Measurements from ENCODE around the gene ARHGEF4. TPM values are rescaled to one million over a fixed set of nuclear protein-coding genes. Genes with fewer than 3 reads are reported as not detected.

Gene ARHGEF4
- polyA plus RNA-seq, 3 donors = 6.2 to 7.5 (median 6.5) TPM

DNA sequence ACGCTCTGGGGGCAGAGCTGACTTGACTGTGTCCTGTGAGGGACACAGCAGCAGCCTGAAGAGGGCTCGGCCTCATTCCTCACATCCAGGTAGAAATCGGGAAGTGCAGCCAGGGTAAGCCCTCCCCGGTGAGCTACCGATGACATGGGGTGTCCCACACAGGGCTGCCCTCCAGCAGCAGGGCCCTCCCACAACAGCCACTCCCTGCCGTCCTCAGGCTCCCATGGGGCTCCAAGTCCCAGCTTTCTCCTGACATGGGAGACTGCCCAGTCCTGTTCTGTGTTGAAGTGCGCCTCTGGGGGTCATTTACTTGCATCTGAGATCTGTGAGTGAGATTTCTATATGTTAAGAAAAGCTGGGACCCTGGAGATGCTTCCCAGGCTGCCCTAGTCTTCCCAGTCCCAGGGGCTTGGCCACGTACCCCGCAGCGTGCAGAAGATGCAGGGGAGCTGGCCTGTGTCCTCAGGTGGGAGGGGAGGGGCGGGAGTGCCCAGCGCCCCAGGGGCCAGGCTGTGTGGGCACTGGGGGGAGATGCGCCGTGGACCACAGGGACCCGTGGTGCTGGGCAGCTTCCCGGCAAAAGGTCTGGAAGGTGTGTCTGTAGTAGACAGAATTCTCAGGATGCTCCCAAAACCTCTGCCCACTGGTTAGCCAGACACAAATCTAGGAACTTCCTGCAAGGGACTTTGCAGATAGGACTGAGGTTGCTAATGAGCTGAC is 168.7 kb downstream of the ARHGEF4 start:
- no peak for DNase-seq (ENCODE audit: low read depth in 3 of 3, low spot score in 2 of 3)

DNA sequence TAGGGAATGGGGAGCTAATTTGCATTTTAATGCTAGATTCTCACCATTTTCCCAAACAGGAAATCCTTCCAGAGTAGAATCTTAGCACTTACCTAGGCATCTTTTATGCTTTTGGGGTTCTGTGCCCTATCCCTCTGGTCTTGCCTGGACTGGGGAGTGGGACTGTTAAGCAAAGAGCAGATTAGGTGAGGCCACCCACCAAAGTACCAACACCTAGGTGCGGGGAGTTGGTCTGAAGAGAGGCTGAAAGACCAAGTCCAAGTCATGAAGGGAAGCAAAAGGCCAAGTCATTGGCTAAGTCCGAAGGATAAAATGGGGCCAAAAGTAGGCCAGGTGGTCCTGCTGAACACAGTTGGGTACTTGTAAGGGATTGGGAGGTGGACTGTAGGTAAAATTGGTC is 169.8 kb downstream of the ARHGEF4 start:
- DNase-seq (ENCODE audit: low read depth in 3 of 3, low spot score in 2 of 3) = no peak

- no peak for DNase-seq (ENCODE audit: low read depth in 3 of 3, low spot score in 2 of 3)
Measured at GRCh38 chr2:131008967-131009366, 172.3 kb downstream of the ARHGEF4 start.

GRCh38 chr2:131009713-131010475 is 173.2 kb downstream of the ARHGEF4 start:
- no peak for DNase-seq (ENCODE audit: low read depth in 3 of 3, low spot score in 2 of 3)

DNA sequence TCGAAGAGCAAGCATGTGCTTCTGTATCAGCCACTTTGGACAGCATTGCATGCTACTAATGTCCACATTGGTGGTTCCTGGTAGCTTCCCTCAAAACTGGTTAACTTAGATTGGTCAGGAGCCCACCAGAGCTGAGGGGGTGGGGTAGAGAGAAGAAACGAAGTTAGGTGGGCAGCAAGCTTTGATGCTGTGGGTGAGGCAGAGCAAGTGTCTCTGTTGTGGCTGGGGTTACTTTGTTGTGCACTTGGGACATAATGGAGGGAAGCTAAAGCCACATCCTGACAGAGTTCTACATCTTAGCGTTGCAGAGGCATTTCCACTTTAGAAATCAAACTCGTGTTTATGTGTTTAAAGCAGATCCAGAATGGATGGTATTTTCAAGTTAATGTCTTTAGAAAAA is 173.9 kb downstream of the ARHGEF4 start:
- DNase-seq (ENCODE audit: low read depth in 3 of 3, low spot score in 2 of 3) = no peak

DNA sequence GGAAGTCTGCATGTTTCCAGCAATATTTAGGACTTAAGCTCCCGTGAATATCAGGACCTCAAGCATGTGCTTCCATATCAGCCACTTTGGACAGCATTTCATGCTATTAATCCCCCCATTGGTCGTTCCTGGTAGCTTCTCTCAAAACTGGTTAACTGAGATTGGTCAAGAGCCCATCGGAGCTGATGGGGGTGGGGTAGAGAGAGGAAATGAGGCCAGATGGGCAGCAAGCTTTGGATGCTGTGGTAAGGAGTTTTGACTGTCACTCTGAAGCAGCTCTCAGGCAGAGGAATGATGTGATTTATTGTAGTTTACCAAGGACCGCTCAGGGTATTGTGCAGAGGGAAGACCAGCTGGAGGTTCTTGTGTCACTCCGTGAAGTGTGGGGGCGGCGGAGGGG is 174.8 kb downstream of the ARHGEF4 start:
- DNase-seq (ENCODE audit: low read depth in 3 of 3, low spot score in 2 of 3) = no peak

DNA sequence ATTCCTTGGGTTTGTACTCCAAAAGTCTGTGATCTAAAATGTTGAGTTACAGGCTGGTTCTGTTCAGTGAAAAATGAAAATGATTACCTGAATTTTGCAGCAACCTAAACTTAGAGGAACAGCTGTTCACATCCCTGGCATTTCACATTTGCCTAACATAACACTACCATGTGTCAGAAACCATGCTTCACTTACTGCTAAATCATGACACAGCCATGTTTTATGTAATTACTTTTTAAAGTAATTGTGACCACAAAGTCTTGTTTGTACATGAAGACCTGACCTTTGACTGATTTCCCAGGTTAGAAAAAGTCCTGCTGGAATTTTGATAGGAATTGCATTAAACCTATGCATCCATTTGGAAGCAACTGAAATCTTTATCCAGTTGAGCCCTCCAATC is 177.4 kb downstream of the ARHGEF4 start:
- no peak for DNase-seq (ENCODE audit: low read depth in 3 of 3, low spot score in 2 of 3)

DNA sequence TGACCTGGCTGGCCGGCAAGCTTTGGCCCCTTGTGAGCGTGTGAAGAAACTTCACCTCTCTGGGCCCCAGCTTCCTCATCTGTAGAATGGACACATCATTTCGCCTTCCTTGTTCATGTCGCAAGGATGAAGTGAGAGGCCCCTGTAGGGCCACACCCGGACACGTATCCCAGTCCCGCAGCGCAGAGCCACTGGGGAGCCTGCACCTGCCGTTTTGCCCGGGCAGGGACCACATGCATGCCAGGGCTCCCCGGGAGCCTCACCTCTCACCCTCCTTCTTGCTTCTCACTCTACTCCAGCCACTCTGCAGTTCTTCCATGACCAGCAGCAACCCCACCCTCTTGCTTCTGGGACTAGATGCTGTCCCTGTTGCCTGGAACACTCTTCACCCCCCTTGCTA is 179.1 kb downstream of the ARHGEF4 start:
- no peak for DNase-seq (ENCODE audit: low read depth in 3 of 3, low spot score in 2 of 3)

- no peak for DNase-seq (ENCODE audit: low read depth in 3 of 3, low spot score in 2 of 3)
Measured at GRCh38 chr2:131016826-131017741, 180.4 kb downstream of the ARHGEF4 start.

GRCh38 chr2:131022731-131023130 is 186.0 kb downstream of the ARHGEF4 start:
- no peak for DNase-seq (ENCODE audit: low read depth in 3 of 3, low spot score in 2 of 3)

GRCh38 chr2:131023758-131024157 is 187.0 kb downstream of the ARHGEF4 start:
- no peak for DNase-seq (ENCODE audit: low read depth in 3 of 3, low spot score in 2 of 3)

GRCh38 chr2:131026919-131027318 is 190.2 kb downstream of the ARHGEF4 start:
- no peak for DNase-seq (ENCODE audit: low read depth in 3 of 3, low spot score in 2 of 3)

- no peak for DNase-seq (ENCODE audit: low read depth in 3 of 3, low spot score in 2 of 3)
Measured at GRCh38 chr2:131027566-131028528, 191.1 kb downstream of the ARHGEF4 start.

GRCh38 chr2:131029812-131030211 is 193.1 kb downstream of the ARHGEF4 start:
- no peak for DNase-seq (ENCODE audit: low read depth in 3 of 3, low spot score in 2 of 3)

- no peak for DNase-seq (ENCODE audit: low read depth in 3 of 3, low spot score in 2 of 3)
Measured at GRCh38 chr2:131030478-131030971, 193.8 kb downstream of the ARHGEF4 start.

- DNase-seq (ENCODE audit: low read depth in 3 of 3, low spot score in 2 of 3) = no peak
Measured at GRCh38 chr2:131031431-131031841, 194.7 kb downstream of the ARHGEF4 start.

DNA sequence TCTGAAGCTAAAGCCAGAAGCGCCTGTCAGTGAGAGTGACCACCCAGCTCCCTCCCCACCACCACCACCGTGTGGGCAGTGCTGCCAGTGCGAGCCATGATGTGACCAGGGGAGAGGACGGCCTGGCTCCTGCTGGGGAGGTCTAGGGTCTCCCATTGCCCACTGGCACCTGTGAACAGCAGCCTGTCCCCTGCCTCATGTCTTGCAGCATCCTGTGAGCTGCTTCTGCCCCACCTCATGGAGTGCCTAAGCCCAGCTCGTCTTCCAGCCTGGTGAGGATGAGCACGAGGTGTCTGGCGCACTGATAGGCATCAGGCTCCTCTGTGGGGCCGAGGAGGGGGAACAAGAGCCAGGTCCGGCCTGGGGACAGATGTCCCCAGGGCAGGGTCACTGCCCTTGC is 195.2 kb downstream of the ARHGEF4 start:
- no peak for DNase-seq (ENCODE audit: low read depth in 3 of 3, low spot score in 2 of 3)

DNA sequence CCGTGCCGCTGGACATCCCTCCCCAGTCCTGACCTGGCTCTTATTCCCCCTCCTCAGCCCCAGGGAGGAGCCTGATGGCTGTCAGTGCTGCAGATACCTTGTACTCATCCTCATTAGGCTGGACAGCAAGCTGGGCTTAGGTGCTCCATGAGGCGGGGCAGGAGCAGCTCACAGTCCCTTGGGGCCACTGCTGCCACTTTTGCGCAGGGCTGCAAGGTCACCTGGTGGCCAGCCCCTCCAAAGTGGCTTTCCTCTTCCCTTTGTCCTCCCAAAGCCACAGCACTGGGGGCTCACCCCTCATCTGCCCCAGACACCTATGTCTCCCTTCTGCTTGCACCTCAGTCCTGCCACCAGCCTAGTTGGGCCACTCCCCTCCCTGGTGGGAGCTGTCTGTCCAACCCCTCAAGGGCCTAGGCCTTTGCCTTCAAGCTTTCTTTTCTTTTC is 195.7 kb downstream of the ARHGEF4 start:
- DNase-seq (ENCODE audit: low read depth in 3 of 3, low spot score in 2 of 3) = no peak

DNA sequence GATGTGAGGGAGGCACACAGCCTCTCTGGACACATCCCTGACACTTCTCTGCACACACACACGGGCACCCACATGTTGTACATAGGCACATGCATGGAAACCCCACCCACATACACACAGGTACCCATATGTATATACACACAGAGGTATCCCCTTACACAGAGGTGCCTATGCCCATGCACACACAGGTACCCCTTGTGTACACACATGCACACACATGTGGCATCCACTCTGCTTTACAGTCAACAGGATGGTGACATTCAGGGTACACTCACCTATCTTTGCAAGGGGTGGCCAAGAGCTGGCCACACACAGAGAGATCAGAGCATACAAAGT is 197.0 kb downstream of the ARHGEF4 start:
- no peak for DNase-seq (ENCODE audit: low read depth in 3 of 3, low spot score in 2 of 3)

All from right renal cortex interstitium (tissue), 3 donors.